GM12878 (cell line): Measurements from ENCODE around the gene XPNPEP2. TPM values are rescaled to one million over a fixed set of nuclear protein-coding genes. Genes with fewer than 3 reads are reported as not detected.

Experiments
- ATAC-seq: fragments of 200-7000 bp; cut with Tn5 transposase; 3 replicates; pipeline ENCODE4 v1.9.1; 2020; ENCODE audit warnings: mild to moderate bottlenecking, moderate library complexity
- BruUV-seq: library from RNA; stranded (reverse); fragments of 400-500 nt; replicated peaks from 2 replicates; lab custom pipeline; 2021; lab: Mats Ljungman, UMichigan
- CTCF ChIA-PET: fragments of 300-600 bp; sonication (Branson Sonifier 250); formaldehyde crosslinking; extraction: SDS; loops from one replicate; lab custom pipeline; 2021; ENCODE audit warnings: inconsistent platforms; lab: Yijun Ruan, JAX
- POLR2A ChIA-PET: fragments of 350-600 bp; formaldehyde crosslinking; extraction: SDS; loops from one replicate; lab custom pipeline; 2021; ENCODE audit warnings: inconsistent platforms; lab: Charles Lee
- RAD21 ChIA-PET: fragments of 300-600 bp; sonication (Branson Sonifier 250); formaldehyde crosslinking; loops from one replicate; lab custom pipeline; 2023; ENCODE audit warnings: antibody characterized with exemption; ENCODE audit not compliant: unreplicated experiment; lab: Charles Lee
- SMC1A ChIA-PET: fragments of 300-600 bp; sonication (Branson Sonifier 250); formaldehyde crosslinking; loops from one replicate; lab custom pipeline; 2023; ENCODE audit not compliant: unreplicated experiment, uncharacterized antibody; lab: Charles Lee
- DNase-seq: peaks from one replicate; pipeline ENCODE4 v3.0.0-alpha.2; 2011; ENCODE audit warnings: low read depth, low spot score
- FAIRE-seq: peaks from 3 replicates; lab custom pipeline; 2011; peaks lifted over from hg19 to GRCh38; lab: Jason Lieb, UNC
- H2AFZ ChIP-seq: 2 replicates; pipeline ENCODE4 v1.6.0; 2011; ENCODE audit warnings: low read depth, low read length, control low read depth; ENCODE audit not compliant: control insufficient read depth
- H3K27ac ChIP-seq: 2 replicates; pipeline ENCODE4 v1.5.1; 2011; ENCODE audit warnings: control low read depth; ENCODE audit not compliant: control insufficient read depth, insufficient read depth
- H3K27me3 ChIP-seq, 2 experiments: replicated peaks in 1 of 2; 2 replicates each; pipeline versions ENCODE4 v1.6.0 to v1.6.1; 2011; ENCODE audit warnings: low read length in 1 of 2; ENCODE audit not compliant: control insufficient read depth in 2 of 2, insufficient read depth in 2 of 2
- H3K36me3 ChIP-seq, 2 experiments: 2 replicates each; pipeline ENCODE4 v1.5.1; 2011; ENCODE audit warnings: low read length in 1 of 2; ENCODE audit not compliant: control insufficient read depth in 2 of 2, insufficient read depth in 2 of 2
- H3K4me1 ChIP-seq: 2 replicates; pipeline ENCODE4 v1.6.1; 2011; ENCODE audit warnings: mild to moderate bottlenecking, low read length, moderate library complexity, mixed read lengths; ENCODE audit not compliant: control insufficient read depth, insufficient read depth
- H3K4me2 ChIP-seq: 2 replicates; pipeline ENCODE4 v1.6.0; 2011; ENCODE audit warnings: control low read depth; ENCODE audit not compliant: control insufficient read depth, insufficient read depth
- H3K4me3 ChIP-seq: fragments of 200-600 bp; sonication (generic); 2 replicates; pipeline ENCODE4 v1.5.1; 2016
- H3K79me2 ChIP-seq: 2 replicates; pipeline ENCODE4 v1.6.0; 2011; ENCODE audit warnings: low read length; ENCODE audit not compliant: control insufficient read depth, insufficient read depth
- H3K9ac ChIP-seq: 2 replicates; pipeline ENCODE4 v1.8.0; 2011; ENCODE audit warnings: low read length, control low read depth, mixed read lengths; ENCODE audit not compliant: control insufficient read depth, insufficient read depth
- H3K9me3 ChIP-seq: replicated peaks from 3 replicates; pipeline ENCODE4 v1.5.1; 2011; ENCODE audit warnings: mild to moderate bottlenecking, low read length; ENCODE audit not compliant: control insufficient read depth, insufficient read depth
- H4K20me1 ChIP-seq: 2 replicates; pipeline ENCODE4 v1.6.0; 2011; ENCODE audit not compliant: control insufficient read depth, insufficient read depth
- ASH2L ChIP-seq: fragments of 300-600, 200-600 bp; sonication (generic); IDR thresholded peaks from 2 replicates; pipeline ENCODE4 v1.6.1; 2017; ENCODE audit warnings: low read depth, mild to moderate bottlenecking, borderline replicate concordance
- BRCA1 ChIP-seq: IDR thresholded peaks from 2 replicates; pipeline ENCODE4 v1.6.1; 2011; ENCODE audit warnings: low read depth, low read length, improper control_type of control experiment
- CBFB ChIP-seq: IDR thresholded peaks from 2 replicates; pipeline ENCODE4 v1.6.1; 2016; ENCODE audit warnings: antibody characterized with exemption, low read depth
- ELK1 ChIP-seq: IDR thresholded peaks from 2 replicates; pipeline ENCODE4 v1.6.1; 2012; ENCODE audit warnings: low read depth, low read length, improper control_type of control experiment
- MAX ChIP-seq: IDR thresholded peaks from 2 replicates; pipeline ENCODE4 v1.6.1; 2012; ENCODE audit warnings: low read depth, low read length, improper control_type of control experiment
- MTA2 ChIP-seq: fragments of 450-650 bp; IDR thresholded peaks from 2 replicates; pipeline ENCODE4 v1.6.1; 2016; ENCODE audit warnings: low read depth, mild to moderate bottlenecking, moderate library complexity
- PAX5 ChIP-seq: IDR thresholded peaks from 2 replicates; pipeline ENCODE4 v1.6.1; 2011; ENCODE audit warnings: low read depth, low read length, borderline replicate concordance
- POU2F2 ChIP-seq: IDR thresholded peaks from 3 replicates; pipeline ENCODE4 v1.6.1; 2011; ENCODE audit warnings: low read depth, mild to moderate bottlenecking, low read length, borderline replicate concordance
- RFX5 ChIP-seq: IDR thresholded peaks from 2 replicates; pipeline ENCODE4 v1.6.1; 2011; ENCODE audit warnings: low read depth, low read length, improper control_type of control experiment
- STAT1 ChIP-seq: fragments of 450-650 bp; conservative IDR thresholded peaks from 2 replicates; pipeline ENCODE4 v1.6.1; 2014; ENCODE audit warnings: antibody characterized with exemption, mild to moderate bottlenecking
- TAF1 ChIP-seq: IDR thresholded peaks from 2 replicates; pipeline ENCODE4 v1.6.1; 2011; ENCODE audit warnings: mild to moderate bottlenecking, low read depth, low read length, borderline replicate concordance
- TARDBP ChIP-seq: IDR thresholded peaks from 2 replicates; pipeline ENCODE4 v1.6.1; 2016; ENCODE audit warnings: borderline replicate concordance
- TCF3 ChIP-seq: IDR thresholded peaks from 2 replicates; pipeline ENCODE4 v1.6.1; 2012; ENCODE audit warnings: low read depth, mild to moderate bottlenecking, low read length, borderline replicate concordance; ENCODE audit not compliant: insufficient read depth
- ZBTB4 ChIP-seq: fragments of 450-650 bp; formaldehyde crosslinking; IDR thresholded peaks from 2 replicates; pipeline ENCODE4 v1.4.0; 2022; ENCODE audit warnings: mild to moderate bottlenecking, moderate library complexity
- ZNF24 ChIP-seq: fragments of 450-650 bp; IDR thresholded peaks from 2 replicates; pipeline ENCODE4 v1.6.1; 2017; ENCODE audit warnings: antibody characterized with exemption, mild to moderate bottlenecking
- ZNF384 ChIP-seq: IDR thresholded peaks from 2 replicates; pipeline ENCODE4 v1.6.1; 2012; ENCODE audit warnings: low read depth, mild to moderate bottlenecking, low read length, improper control_type of control experiment, borderline replicate concordance
- ZZZ3 ChIP-seq: IDR thresholded peaks from 2 replicates; pipeline ENCODE4 v1.6.1; 2011; ENCODE audit warnings: low read depth; ENCODE audit not compliant: control insufficient read depth, insufficient read length
- WGBS: methylation state at CpG from one replicate; pipeline ENCODE4 v1.1.6; 2016; ENCODE audit warnings: low lambda C conversion rate; ENCODE audit not compliant: insufficient replicate concordance, insufficient coverage; ENCODE audit errors: missing lambda C conversion rate; 5-methylcytosine and 5-hydroxymethylcytosine counted together
- in situ Hi-C: fragments of 300-500 bp; cut with MboI; formaldehyde crosslinking; loops from 9 replicates; pipeline ENCODE4 v1.14.3; 2018; ENCODE audit warnings: mixed read lengths
- intact Hi-C: fragments of 100-400 bp; cut with micrococcal nuclease; formaldehyde crosslinking; loops from one replicate; pipeline ENCODE4 v1.14.2; 2022; ENCODE audit not compliant: unreplicated experiment
- polyA plus RNA-seq, 11 experiments: library from polyadenylated mRNA; depleted of rRNA in 4 of 11; unstranded in 6 of 11; stranded (reverse) in 5 of 11; fragments of >200 nt; fragmentation: Nextera tagmentation in 4 of 11; fragmentation: Illumina TruSeq in 1 of 11; extraction: Ambion mirVana in 4 of 11; extraction: Trizol in 1 of 11; gene quantifications; 1 replicate in 1 of 11; 2 replicates in 10 of 11; pipeline versions ENCODE4 v1.2.1 to v1.2.3, GENCODE V29; 2011 to 2016; ENCODE audit warnings: inconsistent platforms in 2 of 11, missing spikeins in 2 of 11, low read depth in 1 of 11
- total RNA-seq, 4 experiments: library from RNA; depleted of rRNA in 3 of 4; stranded (reverse); fragments of >200 nt in 3 of 4; fragmentation: Illumina TruSeq in 1 of 4; extraction: Trizol in 1 of 4; gene quantifications; 2 replicates each; pipeline versions ENCODE4 v1.2.1 to v1.2.3, GENCODE V29; 2013 to 2021
- TF ChIP-seq, protein P1 (sequence below): IDR thresholded peaks from 2 replicates; pipeline ENCODE4 v1.6.1; 2011; ENCODE audit warnings: mild to moderate bottlenecking, low read depth, low read length, moderate library complexity; ENCODE audit not compliant: insufficient replicate concordance

The XPNPEP2 gene
- total and polyA plus RNA-seq, 10 of the 15 experiments (the other 5 are each of a cell fraction or from before 2014, with no cell fraction given), result 0.04 to 0.37 (median 0.15) TPM

- BruUV-seq, result no TSS peak
- Histone ChIP-seq H3K27ac (no peak overlapping the region), H3K36me3 (no peaks in the 10 kb centered on the region), H3K27me3 (no peaks in the 10 kb centered on the region), H2AFZ (no peak overlapping the region), H3K79me2 (no peaks in the 10 kb centered on the region), H3K4me2 (no peak overlapping the region), H4K20me1 (no peaks in the 10 kb centered on the region), H3K4me1 (no peaks in the 10 kb centered on the region), H3K9ac (no peak overlapping the region), H3K9me3 (no peaks in the 10 kb centered on the region), H3K4me3 (no peak overlapping the region)
- CTCF ChIA-PET, result interaction anchor here (0.6 to 1.2 kb wide), 4 partner anchors 9 to 19 kb away, joined by 3 to 4 read pairs (median 3); no protein-coding TSS in a partner anchor
- 46% methylated on average over 6 of the region's 6 CpGs for WGBS
- POLR2A ChIA-PET, result no interaction called here
- DNase-seq (no peak), ATAC-seq (no peak), FAIRE-seq (no peak)
- in situ Hi-C loops (no loop called here), intact Hi-C loops (no loop called here)
- RAD21 ChIA-PET, result interaction anchor here (1.1 kb wide), 1 partner anchor 13 kb away, joined by 3 read pairs; no protein-coding TSS in a partner anchor
- SMC1A ChIA-PET, result no interaction called here
- TF ChIP-seq ELK1 (no peak), TAF1 (no peak), ZNF24 (no peak), ZBTB4 (CRISPR knock-in tag) (no peak), TARDBP (no peak), ZZZ3 (no peak), RFX5 (no peak), TCF3 (no peak), CBFB (no peak), STAT1 (no peak), BRCA1 (no peak), POU2F2 (no peak), ZNF384 (no peak), MAX (no peak), MTA2 (no peak), ASH2L (no peak), PAX5 (no peak)
- TF ChIP-seq, protein P1, sequence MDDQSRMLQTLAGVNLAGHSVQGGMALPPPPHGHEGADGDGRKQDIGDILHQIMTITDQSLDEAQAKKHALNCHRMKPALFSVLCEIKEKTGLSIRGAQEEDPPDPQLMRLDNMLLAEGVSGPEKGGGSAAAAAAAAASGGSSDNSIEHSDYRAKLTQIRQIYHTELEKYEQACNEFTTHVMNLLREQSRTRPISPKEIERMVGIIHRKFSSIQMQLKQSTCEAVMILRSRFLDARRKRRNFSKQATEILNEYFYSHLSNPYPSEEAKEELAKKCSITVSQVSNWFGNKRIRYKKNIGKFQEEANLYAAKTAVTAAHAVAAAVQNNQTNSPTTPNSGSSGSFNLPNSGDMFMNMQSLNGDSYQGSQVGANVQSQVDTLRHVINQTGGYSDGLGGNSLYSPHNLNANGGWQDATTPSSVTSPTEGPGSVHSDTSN, result no peak
Measured at GRCh38 chrX:129813662-129814368, 75.0 kb downstream of the XPNPEP2 start.
